ENCODE measurements around the gene CYB561D2.

DNA sequence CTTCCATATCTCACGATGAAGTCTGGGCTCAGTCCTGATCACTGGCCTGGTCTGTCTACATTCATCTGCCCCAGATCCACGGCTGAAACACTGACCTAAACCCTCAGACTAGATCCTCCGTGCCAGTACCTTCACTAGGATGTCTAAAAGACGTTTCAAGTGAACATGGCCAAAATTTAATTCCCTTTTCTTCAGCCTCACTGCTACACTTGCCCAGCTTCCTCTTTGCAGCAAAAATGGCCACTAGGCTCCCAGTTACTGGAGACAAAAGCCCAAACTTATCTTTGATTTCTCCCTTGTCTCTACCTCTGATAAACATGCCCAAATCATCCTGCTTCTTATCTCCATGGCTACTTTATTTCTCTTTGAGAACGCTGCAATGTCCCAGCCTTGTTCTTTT is 11.7 kb upstream of the CYB561D2 start:
- TF ChIP-seq POLR2AphosphoS5 (IDR thresholded peaks at IDR 0.05) (no peak), POLR2A (IDR thresholded peaks at IDR 0.05) (no peak)
- TF ChIP-seq, protein P1, sequence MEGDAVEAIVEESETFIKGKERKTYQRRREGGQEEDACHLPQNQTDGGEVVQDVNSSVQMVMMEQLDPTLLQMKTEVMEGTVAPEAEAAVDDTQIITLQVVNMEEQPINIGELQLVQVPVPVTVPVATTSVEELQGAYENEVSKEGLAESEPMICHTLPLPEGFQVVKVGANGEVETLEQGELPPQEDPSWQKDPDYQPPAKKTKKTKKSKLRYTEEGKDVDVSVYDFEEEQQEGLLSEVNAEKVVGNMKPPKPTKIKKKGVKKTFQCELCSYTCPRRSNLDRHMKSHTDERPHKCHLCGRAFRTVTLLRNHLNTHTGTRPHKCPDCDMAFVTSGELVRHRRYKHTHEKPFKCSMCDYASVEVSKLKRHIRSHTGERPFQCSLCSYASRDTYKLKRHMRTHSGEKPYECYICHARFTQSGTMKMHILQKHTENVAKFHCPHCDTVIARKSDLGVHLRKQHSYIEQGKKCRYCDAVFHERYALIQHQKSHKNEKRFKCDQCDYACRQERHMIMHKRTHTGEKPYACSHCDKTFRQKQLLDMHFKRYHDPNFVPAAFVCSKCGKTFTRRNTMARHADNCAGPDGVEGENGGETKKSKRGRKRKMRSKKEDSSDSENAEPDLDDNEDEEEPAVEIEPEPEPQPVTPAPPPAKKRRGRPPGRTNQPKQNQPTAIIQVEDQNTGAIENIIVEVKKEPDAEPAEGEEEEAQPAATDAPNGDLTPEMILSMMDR (IDR thresholded peaks at IDR 0.05): no peak
